ENCODE measurements around the gene DNAJA2.
"Not testable (repeated sequence)": the region's sequence is repeated elsewhere in the genome, so short reads cannot be mapped to it uniquely, and the experiment has no call there.

DNAJA2 gene

GRCh38 chr16:46975908-46976470 is 2.5 kb upstream of the DNAJA2 start:
- in situ Hi-C loops (cut with MboI; ENCODE audit: low sequenced_read_pairs): no loop called here

GRCh38 chr16:46975165-46975564 is 1.7 kb upstream of the DNAJA2 start:
- in situ Hi-C loops (cut with MboI; ENCODE audit: low sequenced_read_pairs): no loop called here

GRCh38 chr16:46974352-46974751 is 878 bp upstream of the DNAJA2 start:
- in situ Hi-C loops (cut with MboI; ENCODE audit: low sequenced_read_pairs): no loop called here

GRCh38 chr16:46973996-46974324 is 486 bp upstream of the DNAJA2 start:
- in situ Hi-C loops (cut with MboI; ENCODE audit: low sequenced_read_pairs): no loop called here

- in situ Hi-C loops (cut with MboI; ENCODE audit: low sequenced_read_pairs): no loop called here
Observed at GRCh38 chr16:46972429-46973206, 856 bp downstream of the DNAJA2 start.

GRCh38 chr16:46971271-46971670 is 2.2 kb downstream of the DNAJA2 start:
- in situ Hi-C loops (cut with MboI; ENCODE audit: low sequenced_read_pairs): no loop called here

- in situ Hi-C loops (cut with MboI; ENCODE audit: low sequenced_read_pairs): no loop called here
Observed at GRCh38 chr16:46970089-46970488, 3.4 kb downstream of the DNAJA2 start.

- in situ Hi-C loops (cut with MboI; ENCODE audit: low sequenced_read_pairs): no loop called here
Observed at GRCh38 chr16:46968063-46968435, 5.4 kb downstream of the DNAJA2 start.

GRCh38 chr16:46962629-46963028 is 10.8 kb downstream of the DNAJA2 start:
- in situ Hi-C loops (cut with MboI; ENCODE audit: low sequenced_read_pairs): no loop called here

- in situ Hi-C loops (cut with MboI; ENCODE audit: low sequenced_read_pairs): no loop called here
Observed at GRCh38 chr16:46961373-46962353, 11.8 kb downstream of the DNAJA2 start.

- in situ Hi-C loops (cut with MboI; ENCODE audit: low sequenced_read_pairs): no loop called here
Observed at GRCh38 chr16:46954562-46954961, 18.9 kb downstream of the DNAJA2 start.

GRCh38 chr16:46950009-46950408 is 23.5 kb downstream of the DNAJA2 start:
- in situ Hi-C loops (cut with MboI; ENCODE audit: low sequenced_read_pairs): no loop called here

GRCh38 chr16:46949241-46949892 is 24.1 kb downstream of the DNAJA2 start:
- in situ Hi-C loops (cut with MboI; ENCODE audit: low sequenced_read_pairs): no loop called here

GRCh38 chr16:46948548-46949166 is 24.8 kb downstream of the DNAJA2 start:
- in situ Hi-C loops (cut with MboI; ENCODE audit: low sequenced_read_pairs): no loop called here

GRCh38 chr16:46947900-46948547 is 25.4 kb downstream of the DNAJA2 start:
- in situ Hi-C loops (cut with MboI; ENCODE audit: low sequenced_read_pairs): no loop called here

- in situ Hi-C loops (cut with MboI; ENCODE audit: low sequenced_read_pairs): not testable (repeated sequence)
Observed at GRCh38 chr16:46944713-46945112, 28.8 kb downstream of the DNAJA2 start.

GRCh38 chr16:46937536-46937935 is 35.9 kb downstream of the DNAJA2 start:
- in situ Hi-C loops (cut with MboI; ENCODE audit: low sequenced_read_pairs): no loop called here

GRCh38 chr16:46932802-46933201 is 40.7 kb downstream of the DNAJA2 start:
- in situ Hi-C loops (cut with MboI; ENCODE audit: low sequenced_read_pairs): no loop called here

- in situ Hi-C loops (cut with MboI; ENCODE audit: low sequenced_read_pairs): no loop called here
Observed at GRCh38 chr16:46930861-46931260, 42.6 kb downstream of the DNAJA2 start.
